Erythroblast (primary cell): ENCODE measurements around the gene PRR30.

ENCODE experiments used
- GATA1 ChIP-seq: IDR thresholded peaks from 2 replicates; pipeline ENCODE4 v1.6.1; 2011; ENCODE audit warnings: low read depth, mild to moderate bottlenecking, control low read depth, low read length, moderate library complexity
- POLR2A ChIP-seq: IDR thresholded peaks from 2 replicates; pipeline ENCODE4 v1.6.1; 2011; ENCODE audit warnings: mild to moderate bottlenecking, low read length

DNA sequence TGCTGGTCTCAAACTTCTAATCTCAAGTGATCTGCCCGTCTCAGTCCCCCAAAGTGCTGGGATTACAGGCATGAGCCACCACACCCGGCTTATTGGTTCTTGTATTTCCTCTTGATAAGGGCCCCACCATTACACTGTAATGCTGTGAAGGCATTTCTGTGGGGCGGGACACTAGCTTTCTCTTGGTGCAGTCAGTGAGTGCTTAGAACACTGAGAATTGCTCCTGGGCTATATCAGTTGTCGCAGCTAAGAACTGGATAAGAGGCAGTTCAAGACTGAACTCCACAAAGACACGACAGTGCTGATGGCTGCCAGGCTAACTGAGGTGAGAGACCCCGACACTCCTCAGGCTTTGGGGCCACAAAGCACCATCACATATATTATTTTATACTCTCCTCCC lies 50.6 kb downstream of the PRR30 start:
- TF ChIP-seq POLR2A (no peak), GATA1 (no peak)
